K562 (cell line): ENCODE data around the gene MTREX.

ENCODE experiments used
- CREM ChIP-seq: IDR thresholded peaks from 2 replicates; pipeline ENCODE4 v1.6.1; 2014; ENCODE audit warnings: antibody characterized with exemption, low read depth
- EP300 ChIP-seq: IDR thresholded peaks from 2 replicates; pipeline ENCODE4 v1.6.1; 2012; ENCODE audit warnings: low read length, improper control_type of control experiment
- NR2F6 ChIP-seq: fragments of 450-650 bp; formaldehyde crosslinking; IDR thresholded peaks from 2 replicates; pipeline ENCODE4 v1.4.0; 2020; ENCODE audit warnings: mild to moderate bottlenecking
- PHB2 ChIP-seq: fragments of 450-650 bp; IDR thresholded peaks from 2 replicates; pipeline ENCODE4 v1.6.1; 2017; ENCODE audit warnings: low read depth
- POLR2AphosphoS5 ChIP-seq: IDR thresholded peaks from 2 replicates; pipeline ENCODE4 v1.6.1; 2011; ENCODE audit warnings: mild to moderate bottlenecking, low read depth, low read length, moderate library complexity; ENCODE audit not compliant: control insufficient read depth, insufficient read depth
- RFX5 ChIP-seq: IDR thresholded peaks from 2 replicates; pipeline ENCODE4 v1.6.1; 2011; ENCODE audit warnings: low read depth, mild to moderate bottlenecking, improper control_type of control experiment, low read length
- SIX5 ChIP-seq, 2 experiments: IDR thresholded peaks; 2 replicates each; pipeline ENCODE4 v1.6.1; 2011; ENCODE audit warnings: low read length in 2 of 2, borderline replicate concordance in 1 of 2, low read depth in 1 of 2, mild to moderate bottlenecking in 1 of 2, moderate library complexity in 1 of 2; ENCODE audit not compliant: insufficient read depth in 1 of 2
- ZNF121 ChIP-seq: sonication (generic); formaldehyde crosslinking; conservative IDR thresholded peaks from 2 replicates; pipeline ENCODE4 v1.8.0; 2022; ENCODE audit warnings: missing genetic modification reagents
- ZNF3 ChIP-seq: fragments of 250-450 bp; sonication (Bioruptor Pico); IDR thresholded peaks from 2 replicates; pipeline ENCODE4 v1.5.0; 2021; ENCODE audit warnings: mild to moderate bottlenecking, moderate library complexity
- ZNF384 ChIP-seq: IDR thresholded peaks from 2 replicates; pipeline ENCODE4 v1.6.1; 2012; ENCODE audit warnings: low read depth, low read length, improper control_type of control experiment
- TF ChIP-seq, protein P1 (sequence below), 3 experiments: IDR thresholded peaks in 2 of 3; conservative IDR thresholded peaks in 1 of 3; 2 replicates each; pipeline ENCODE4 v1.5.1; 2011 to 2012; ENCODE audit warnings: low read length in 3 of 3, mild to moderate bottlenecking in 3 of 3, control low read depth in 2 of 3, improper control_type of control experiment in 1 of 3, inconsistent platforms in 1 of 3, low read depth in 1 of 3, mixed read lengths in 1 of 3, moderate library complexity in 1 of 3; ENCODE audit not compliant: insufficient read depth in 2 of 3

DNA sequence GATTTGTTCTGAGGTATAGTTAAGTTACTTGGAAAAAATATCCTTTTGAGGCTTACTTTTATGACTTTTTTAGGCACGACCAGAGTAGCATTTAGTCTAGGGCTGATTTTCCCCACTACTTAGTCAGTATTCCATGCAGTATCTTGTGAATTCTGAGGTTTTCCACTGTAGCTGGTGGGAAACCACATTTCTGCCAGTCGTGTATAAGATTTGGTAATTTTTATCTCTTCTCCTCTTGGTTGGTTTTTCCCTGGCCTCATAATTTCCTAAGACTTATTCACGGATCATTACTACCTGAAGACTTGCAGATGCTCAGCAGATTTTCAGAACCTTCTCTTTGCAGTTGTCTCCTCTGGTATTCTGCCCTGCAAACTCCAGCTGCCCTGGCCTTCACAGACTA, 23.5 kb downstream of the MTREX start:
- no peak for TF ChIP-seq CREM
- TF ChIP-seq, protein P1, sequence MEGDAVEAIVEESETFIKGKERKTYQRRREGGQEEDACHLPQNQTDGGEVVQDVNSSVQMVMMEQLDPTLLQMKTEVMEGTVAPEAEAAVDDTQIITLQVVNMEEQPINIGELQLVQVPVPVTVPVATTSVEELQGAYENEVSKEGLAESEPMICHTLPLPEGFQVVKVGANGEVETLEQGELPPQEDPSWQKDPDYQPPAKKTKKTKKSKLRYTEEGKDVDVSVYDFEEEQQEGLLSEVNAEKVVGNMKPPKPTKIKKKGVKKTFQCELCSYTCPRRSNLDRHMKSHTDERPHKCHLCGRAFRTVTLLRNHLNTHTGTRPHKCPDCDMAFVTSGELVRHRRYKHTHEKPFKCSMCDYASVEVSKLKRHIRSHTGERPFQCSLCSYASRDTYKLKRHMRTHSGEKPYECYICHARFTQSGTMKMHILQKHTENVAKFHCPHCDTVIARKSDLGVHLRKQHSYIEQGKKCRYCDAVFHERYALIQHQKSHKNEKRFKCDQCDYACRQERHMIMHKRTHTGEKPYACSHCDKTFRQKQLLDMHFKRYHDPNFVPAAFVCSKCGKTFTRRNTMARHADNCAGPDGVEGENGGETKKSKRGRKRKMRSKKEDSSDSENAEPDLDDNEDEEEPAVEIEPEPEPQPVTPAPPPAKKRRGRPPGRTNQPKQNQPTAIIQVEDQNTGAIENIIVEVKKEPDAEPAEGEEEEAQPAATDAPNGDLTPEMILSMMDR (IDR thresholded peaks at IDR 0.05 in 2 of 3, conservative IDR thresholded peaks at IDR 0.05 in 1 of 3; ENCODE audit: insufficient read depth in 2 of 3, low read depth in 1 of 3, low read length in 3 of 3) = no peak
- TF ChIP-seq ZNF384 = no peak
- no peak for TF ChIP-seq EP300
- TF ChIP-seq ZNF121 (CRISPR knock-in tag) = no peak
- no peak for TF ChIP-seq PHB2
- TF ChIP-seq POLR2AphosphoS5 = no peak
- no peak for TF ChIP-seq NR2F6
- no peak for TF ChIP-seq SIX5 (IDR thresholded peaks at IDR 0.05; ENCODE audit: borderline replicate concordance in 1 of 2, insufficient read depth in 1 of 2, low read depth in 1 of 2, low read length in 2 of 2)
- TF ChIP-seq RFX5 = no peak
- TF ChIP-seq ZNF3 (CRISPR knock-in tag) = no peak
